ENCODE data around the gene DNM3.

DNA sequence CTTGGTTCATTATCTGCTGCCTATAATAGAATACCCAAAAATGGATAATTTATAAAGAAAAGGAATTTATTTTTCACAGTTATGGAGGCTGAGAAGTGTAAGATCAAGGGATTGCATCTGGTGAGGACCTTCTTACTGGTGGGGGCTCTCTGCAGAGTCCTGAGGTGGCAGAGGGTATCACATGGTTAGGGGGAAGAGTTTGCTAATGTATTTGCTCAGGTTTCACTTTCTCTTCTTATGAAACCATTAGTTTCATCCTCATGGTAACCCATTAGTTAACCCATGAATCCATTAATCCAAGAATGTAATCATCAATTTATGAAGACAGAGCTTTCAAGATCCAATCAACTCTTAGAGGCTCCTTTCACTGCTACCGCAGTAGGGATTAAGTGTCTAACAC is 120.6 kb downstream of the DNM3 start:
- TF ChIP-seq, protein P1, sequence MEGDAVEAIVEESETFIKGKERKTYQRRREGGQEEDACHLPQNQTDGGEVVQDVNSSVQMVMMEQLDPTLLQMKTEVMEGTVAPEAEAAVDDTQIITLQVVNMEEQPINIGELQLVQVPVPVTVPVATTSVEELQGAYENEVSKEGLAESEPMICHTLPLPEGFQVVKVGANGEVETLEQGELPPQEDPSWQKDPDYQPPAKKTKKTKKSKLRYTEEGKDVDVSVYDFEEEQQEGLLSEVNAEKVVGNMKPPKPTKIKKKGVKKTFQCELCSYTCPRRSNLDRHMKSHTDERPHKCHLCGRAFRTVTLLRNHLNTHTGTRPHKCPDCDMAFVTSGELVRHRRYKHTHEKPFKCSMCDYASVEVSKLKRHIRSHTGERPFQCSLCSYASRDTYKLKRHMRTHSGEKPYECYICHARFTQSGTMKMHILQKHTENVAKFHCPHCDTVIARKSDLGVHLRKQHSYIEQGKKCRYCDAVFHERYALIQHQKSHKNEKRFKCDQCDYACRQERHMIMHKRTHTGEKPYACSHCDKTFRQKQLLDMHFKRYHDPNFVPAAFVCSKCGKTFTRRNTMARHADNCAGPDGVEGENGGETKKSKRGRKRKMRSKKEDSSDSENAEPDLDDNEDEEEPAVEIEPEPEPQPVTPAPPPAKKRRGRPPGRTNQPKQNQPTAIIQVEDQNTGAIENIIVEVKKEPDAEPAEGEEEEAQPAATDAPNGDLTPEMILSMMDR (IDR thresholded peaks at IDR 0.05), result no peak
- no peak for TF ChIP-seq POLR2A (IDR thresholded peaks at IDR 0.05)
